ENCODE data around the gene DOK6. TPM values are rescaled to one million over a fixed set of nuclear protein-coding genes. Genes with fewer than 3 reads are reported as not detected.

DOK6 gene
- total RNA-seq, 3 donors from 2014 or later: 1.0 to 1.4 (median 1.3) TPM

DNA sequence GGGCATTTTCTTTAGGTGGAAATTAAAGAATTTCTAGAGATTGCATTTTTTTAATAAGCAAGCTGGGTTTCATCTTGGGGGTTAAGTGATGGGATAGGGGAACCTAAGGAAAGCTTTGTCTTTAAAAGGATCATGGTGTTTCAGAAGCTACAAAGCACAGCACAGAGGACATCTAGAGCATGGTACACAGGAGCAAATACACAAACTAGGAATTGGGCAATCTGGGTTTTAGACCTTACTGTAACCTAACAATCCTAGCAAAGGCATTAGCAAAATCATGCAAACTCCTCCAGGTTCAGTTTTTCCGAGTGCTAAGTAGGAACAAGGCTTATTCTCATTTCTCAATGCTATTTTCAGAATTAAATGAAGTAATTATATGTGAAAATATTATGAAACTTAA lies 412.9 kb downstream of the DOK6 start:
- no peaks in the 10 kb centered on the region for H3K4me1 ChIP-seq
- peaks cover 0 to 3% of the 10 kb centered on the region in 2 donors for H3K9me3 ChIP-seq
- intact Hi-C loops (cut with DNase I; ENCODE audit: low total_unique reads): no loop called here
- no peaks in the 10 kb centered on the region for H3K36me3 ChIP-seq
- H3K27ac ChIP-seq: no peak overlapping the region
- TF ChIP-seq POLR2AphosphoS5 (IDR thresholded peaks at IDR 0.05): no peak
- no peak for TF ChIP-seq POLR2A (IDR thresholded peaks at IDR 0.05)
- TF ChIP-seq, protein P1, sequence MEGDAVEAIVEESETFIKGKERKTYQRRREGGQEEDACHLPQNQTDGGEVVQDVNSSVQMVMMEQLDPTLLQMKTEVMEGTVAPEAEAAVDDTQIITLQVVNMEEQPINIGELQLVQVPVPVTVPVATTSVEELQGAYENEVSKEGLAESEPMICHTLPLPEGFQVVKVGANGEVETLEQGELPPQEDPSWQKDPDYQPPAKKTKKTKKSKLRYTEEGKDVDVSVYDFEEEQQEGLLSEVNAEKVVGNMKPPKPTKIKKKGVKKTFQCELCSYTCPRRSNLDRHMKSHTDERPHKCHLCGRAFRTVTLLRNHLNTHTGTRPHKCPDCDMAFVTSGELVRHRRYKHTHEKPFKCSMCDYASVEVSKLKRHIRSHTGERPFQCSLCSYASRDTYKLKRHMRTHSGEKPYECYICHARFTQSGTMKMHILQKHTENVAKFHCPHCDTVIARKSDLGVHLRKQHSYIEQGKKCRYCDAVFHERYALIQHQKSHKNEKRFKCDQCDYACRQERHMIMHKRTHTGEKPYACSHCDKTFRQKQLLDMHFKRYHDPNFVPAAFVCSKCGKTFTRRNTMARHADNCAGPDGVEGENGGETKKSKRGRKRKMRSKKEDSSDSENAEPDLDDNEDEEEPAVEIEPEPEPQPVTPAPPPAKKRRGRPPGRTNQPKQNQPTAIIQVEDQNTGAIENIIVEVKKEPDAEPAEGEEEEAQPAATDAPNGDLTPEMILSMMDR (IDR thresholded peaks at IDR 0.05): no peak
- no peak for DNase-seq (ENCODE audit: low spot score in 2 of 2)
- H3K27me3 ChIP-seq: no peaks in the 10 kb centered on the region
- H3K4me3 ChIP-seq: no peak overlapping the region

DNA sequence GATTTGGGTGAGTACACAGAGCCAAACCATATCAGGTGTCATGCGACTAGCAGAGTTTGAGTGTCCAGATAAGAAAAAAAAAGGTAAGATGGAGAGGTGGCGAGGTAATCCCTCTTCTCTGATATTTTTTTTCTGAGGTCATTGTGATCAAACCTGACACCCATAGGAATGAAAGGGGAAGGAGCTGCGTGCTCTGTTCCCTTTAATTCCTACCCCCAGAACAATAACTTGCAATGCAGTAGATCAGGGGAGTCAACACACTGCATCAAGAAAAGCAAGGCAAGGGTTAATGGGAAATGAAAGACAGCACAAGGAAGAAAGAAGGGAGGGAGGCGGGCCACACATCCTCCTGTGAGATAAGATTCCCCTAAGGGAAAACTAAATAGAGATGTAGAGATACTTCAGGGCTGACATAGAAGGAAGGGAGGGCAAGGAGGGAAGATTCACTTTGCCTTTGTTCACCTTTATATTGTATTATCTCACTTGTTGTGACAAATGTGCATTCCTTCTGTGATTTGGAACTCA lies 414.2 kb downstream of the DOK6 start:
- no peak for DNase-seq (ENCODE audit: low spot score in 2 of 2)
- H3K4me1 ChIP-seq: no peaks in the 10 kb centered on the region
- intact Hi-C loops (cut with DNase I; ENCODE audit: low total_unique reads): no loop called here
- H3K27me3 ChIP-seq: no peaks in the 10 kb centered on the region
- H3K27ac ChIP-seq: no peak overlapping the region
- no peaks in the 10 kb centered on the region for H3K36me3 ChIP-seq
- H3K4me3 ChIP-seq: no peak overlapping the region
- TF ChIP-seq POLR2A (IDR thresholded peaks at IDR 0.05) (no peak), POLR2AphosphoS5 (IDR thresholded peaks at IDR 0.05) (no peak)
- TF ChIP-seq, protein P1 (IDR thresholded peaks at IDR 0.05): no peak
- H3K9me3 ChIP-seq: peaks cover 0 to 1% of the 10 kb centered on the region in 2 donors

DNA sequence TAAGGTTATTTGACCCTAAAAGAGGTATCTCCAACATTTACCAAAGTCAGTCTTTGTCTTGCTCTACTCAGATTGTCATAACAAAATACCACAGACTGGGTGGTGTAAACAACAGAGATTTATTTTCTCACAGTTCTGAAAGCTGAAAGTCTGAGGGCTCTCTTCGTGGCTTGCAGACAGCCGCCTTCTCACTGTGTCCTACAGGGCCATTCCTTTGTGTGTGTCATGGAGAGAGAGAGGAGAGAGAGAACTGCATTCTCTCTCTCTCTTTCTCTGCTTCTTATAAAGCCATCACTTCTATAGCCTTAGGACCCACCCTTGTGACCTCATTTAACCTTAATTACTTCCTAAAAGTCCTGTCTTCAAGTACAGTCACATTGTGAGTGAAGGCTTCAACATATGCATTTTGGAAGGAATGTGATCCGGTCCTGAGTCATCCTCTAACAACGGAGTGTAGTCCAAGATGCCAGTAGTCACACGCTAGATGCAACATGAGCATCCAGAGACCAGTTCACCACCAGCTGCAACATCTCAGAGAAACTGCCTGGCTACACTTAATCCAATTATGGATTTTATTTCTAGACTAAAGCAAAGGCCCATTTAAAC lies 416.8 kb downstream of the DOK6 start:
- intact Hi-C loops (cut with DNase I; ENCODE audit: low total_unique reads): no loop called here
- H3K27me3 ChIP-seq: no peaks in the 10 kb centered on the region

DNA sequence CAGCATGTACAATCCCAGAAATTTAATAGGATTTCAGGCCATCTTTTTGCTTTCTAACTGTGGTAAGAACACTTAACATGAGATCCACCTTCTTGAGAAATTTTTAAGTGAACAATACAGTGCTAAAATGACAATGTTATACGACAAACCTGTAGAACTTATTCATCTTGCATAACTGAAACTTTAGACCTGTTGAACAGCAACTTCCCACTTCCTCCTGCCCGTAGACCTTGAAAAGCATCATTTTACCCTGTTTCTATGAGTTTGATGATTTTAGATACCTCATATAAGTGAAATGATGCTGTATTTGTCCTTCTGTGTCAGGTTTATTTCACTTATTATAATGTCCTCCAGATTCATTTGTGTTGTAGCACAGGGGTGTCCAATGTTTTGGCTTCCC lies 418.8 kb downstream of the DOK6 start:
- Histone ChIP-seq H3K27ac (no peak overlapping the region), H3K9me3 (no peaks in the 10 kb centered on the region), H3K4me1 (no peaks in the 10 kb centered on the region), H3K4me3 (no peak overlapping the region), H3K36me3 (no peaks in the 10 kb centered on the region), H3K27me3 (no peaks in the 10 kb centered on the region)
- no peak for DNase-seq (ENCODE audit: low spot score in 2 of 2)
- TF ChIP-seq POLR2AphosphoS5 (IDR thresholded peaks at IDR 0.05): no peak
- TF ChIP-seq, protein P1 (IDR thresholded peaks at IDR 0.05): no peak
- no peak for TF ChIP-seq POLR2A (IDR thresholded peaks at IDR 0.05)
- intact Hi-C loops (cut with DNase I; ENCODE audit: low total_unique reads): no loop called here

More for the DNA sequence above, 416.8 kb downstream of the DOK6 start:
- Histone ChIP-seq H3K9me3 (no peaks in the 10 kb centered on the region), H3K4me1 (no peaks in the 10 kb centered on the region), H3K36me3 (no peaks in the 10 kb centered on the region), H3K27ac (no peak overlapping the region), H3K4me3 (no peak overlapping the region)
- TF ChIP-seq POLR2A (IDR thresholded peaks at IDR 0.05) (no peak), POLR2AphosphoS5 (IDR thresholded peaks at IDR 0.05) (no peak)
- TF ChIP-seq, protein P1 (IDR thresholded peaks at IDR 0.05): no peak
- DNase-seq (ENCODE audit: low spot score in 2 of 2): no peak

DNA sequence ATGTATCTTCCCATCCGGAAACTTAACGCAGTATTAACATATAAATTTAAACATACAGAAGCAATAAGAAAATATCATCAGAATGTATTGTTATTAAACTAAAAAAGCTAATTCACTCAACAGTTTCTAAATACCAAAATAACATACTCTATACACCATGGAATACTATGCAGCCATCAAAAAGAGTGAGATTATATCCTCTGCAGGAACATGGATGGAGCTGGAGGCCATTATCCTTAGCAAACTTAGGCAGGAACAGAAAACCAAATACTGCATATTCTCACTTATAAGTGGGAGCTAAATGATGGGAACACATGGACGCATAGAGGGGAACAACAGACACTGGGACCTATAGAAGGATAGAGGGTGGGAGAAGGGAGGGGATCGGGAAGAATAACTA lies 419.9 kb downstream of the DOK6 start:
- no peaks in the 10 kb centered on the region for H3K27me3 ChIP-seq
- TF ChIP-seq POLR2AphosphoS5 (IDR thresholded peaks at IDR 0.05) (no peak), POLR2A (IDR thresholded peaks at IDR 0.05) (no peak)
- TF ChIP-seq, protein P1 (IDR thresholded peaks at IDR 0.05): no peak
- H3K4me1 ChIP-seq: no peaks in the 10 kb centered on the region
- no peaks in the 10 kb centered on the region for H3K9me3 ChIP-seq
- H3K36me3 ChIP-seq: no peaks in the 10 kb centered on the region
- intact Hi-C loops (cut with DNase I; ENCODE audit: low total_unique reads): no loop called here
- no peak for DNase-seq (ENCODE audit: low spot score in 2 of 2)
- no peak overlapping the region for H3K27ac ChIP-seq
- H3K4me3 ChIP-seq: no peak overlapping the region
